ENCODE data around the gene IRF1. TPM values are rescaled to one million over a fixed set of nuclear protein-coding genes. Genes with fewer than 3 reads are reported as not detected.

The IRF1 gene
- total RNA-seq, 1 experiment from 2014 or later: 30.1 TPM

DNA sequence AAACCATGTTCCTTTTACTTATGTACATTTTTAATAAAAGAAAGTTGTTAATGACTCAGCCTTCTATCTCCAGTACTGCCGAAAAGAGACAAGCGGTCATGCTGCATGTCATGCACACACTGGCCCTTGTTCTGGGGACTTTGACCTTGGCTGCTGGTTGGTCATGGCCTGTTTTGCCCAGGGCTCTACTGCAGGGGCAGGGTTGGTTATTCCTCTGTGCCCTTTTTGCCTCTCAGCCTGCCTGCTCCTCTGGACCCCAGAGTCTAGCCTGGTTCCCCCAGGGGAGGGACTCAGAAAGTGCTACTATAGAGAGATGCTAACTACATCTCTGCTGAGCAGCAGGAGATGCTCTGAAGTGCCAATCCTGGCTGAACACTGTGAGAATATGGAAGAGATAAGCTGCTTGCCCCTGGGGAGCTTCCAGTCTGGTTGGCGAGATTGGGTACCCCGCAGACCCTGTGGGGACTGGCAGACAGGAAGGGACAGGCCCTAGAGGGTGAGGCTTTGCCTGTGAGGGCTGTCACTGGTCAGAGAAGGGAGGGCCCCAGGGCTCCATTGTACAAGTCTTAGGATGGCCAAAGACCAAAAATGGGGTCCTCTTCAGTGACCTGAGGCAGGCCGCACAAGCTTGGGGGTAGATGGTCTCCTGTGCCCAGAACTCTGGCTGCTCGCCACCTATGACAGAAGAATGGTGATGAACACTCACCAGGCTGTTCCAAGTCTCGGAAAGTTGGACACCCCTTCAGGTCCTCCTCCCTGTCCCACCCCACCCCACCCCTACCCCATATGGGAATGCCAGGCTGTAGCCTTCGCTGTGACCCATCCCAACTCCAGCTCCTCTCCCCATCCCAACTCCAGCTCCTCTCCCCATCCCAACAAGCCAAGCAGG, 14.3 kb downstream of the IRF1 start (continued):
- TF ChIP-seq, protein P1, sequence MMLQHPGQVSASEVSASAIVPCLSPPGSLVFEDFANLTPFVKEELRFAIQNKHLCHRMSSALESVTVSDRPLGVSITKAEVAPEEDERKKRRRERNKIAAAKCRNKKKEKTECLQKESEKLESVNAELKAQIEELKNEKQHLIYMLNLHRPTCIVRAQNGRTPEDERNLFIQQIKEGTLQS (IDR thresholded peaks at IDR 0.05): no peak
- TF ChIP-seq ZNF274 (IDR thresholded peaks at IDR 0.05; ENCODE audit: low read depth, low read length): no peak
- no peak for TF ChIP-seq ELF1 (IDR thresholded peaks at IDR 0.05; ENCODE audit: borderline replicate concordance, low read depth)
- TF ChIP-seq SP1 (IDR thresholded peaks at IDR 0.05; ENCODE audit: low read depth): no peak
- TF ChIP-seq SIN3A (IDR thresholded peaks at IDR 0.05; ENCODE audit: low read depth): no peak

DNA sequence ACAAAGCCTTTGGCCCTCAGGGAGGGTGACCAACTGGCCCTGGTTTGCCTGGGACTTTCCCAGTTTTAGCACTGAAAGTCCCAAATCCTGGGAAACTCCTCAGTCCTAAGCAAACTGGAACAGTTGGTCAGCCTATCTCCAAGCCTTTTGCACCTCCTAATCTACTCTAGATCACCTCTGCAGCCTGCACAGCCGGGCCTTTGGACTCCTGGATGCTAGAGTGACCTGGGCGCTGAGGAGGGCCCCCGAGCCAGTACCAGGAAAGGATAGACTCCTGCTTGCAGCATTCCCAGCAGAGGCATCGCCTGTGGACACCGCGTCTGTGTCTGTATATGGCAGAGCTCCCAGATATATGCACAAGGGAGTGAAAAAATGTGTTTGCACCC, 15.1 kb downstream of the IRF1 start:
- Histone ChIP-seq H3K27me3 (ENCODE audit: insufficient read depth, low read length) (no peaks in the 10 kb centered on the region), H3K36me3 (ENCODE audit: control insufficient read depth in 1 of 2, insufficient read depth in 2 of 2, low read length in 2 of 2) (no peaks in the 10 kb centered on the region), H4K20me1 (ENCODE audit: insufficient read depth) (no peaks in the 10 kb centered on the region), H3K9me2 (ENCODE audit: insufficient read depth) (no peaks in the 10 kb centered on the region), H3K4me3 (replicated peaks in 1 of 2; ENCODE audit: low read depth in 1 of 2, low read length in 2 of 2) (no peak overlapping the region), H3K9me3 (ENCODE audit: control insufficient read depth in 1 of 2, insufficient read depth in 1 of 2, low read depth in 1 of 2, low read length in 2 of 2) (no peaks in the 10 kb centered on the region), H2AFZ (ENCODE audit: low read depth, low read length, poor library complexity, severe bottlenecking) (no peak overlapping the region), H3K9ac (ENCODE audit: low read length) (no peak overlapping the region), H3K79me2 (ENCODE audit: insufficient read depth, low read length) (no peaks in the 10 kb centered on the region), H3K4me2 (ENCODE audit: low read length) (no peak overlapping the region), H3K27ac (ENCODE audit: low read depth, low read length) (no peak overlapping the region), H3K4me1 (ENCODE audit: control insufficient read depth in 1 of 2, insufficient read depth in 2 of 2, low read length in 2 of 2) (no peaks in the 10 kb centered on the region; a peak in 1 of 4 replicates)
- DNase-seq (ENCODE audit: low read depth, low spot score) (no peak), ATAC-seq (no peak)
- TF ChIP-seq, protein P2, sequence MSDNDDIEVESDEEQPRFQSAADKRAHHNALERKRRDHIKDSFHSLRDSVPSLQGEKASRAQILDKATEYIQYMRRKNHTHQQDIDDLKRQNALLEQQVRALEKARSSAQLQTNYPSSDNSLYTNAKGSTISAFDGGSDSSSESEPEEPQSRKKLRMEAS (IDR thresholded peaks at IDR 0.05): no peak
- TF ChIP-seq RAD21 (IDR thresholded peaks at IDR 0.05; ENCODE audit: low read depth) (no peak), EZH2phosphoT487 (IDR thresholded peaks at IDR 0.05; ENCODE audit: borderline replicate concordance) (no peak), YY1 (IDR thresholded peaks at IDR 0.05; ENCODE audit: extremely low read depth, insufficient replicate concordance, low read depth, low read length) (no peak)
- RAD21 ChIA-PET (ENCODE audit: low non-redundant PET in 1 of 2, low total read pairs in 2 of 2, uncharacterized antibody in 2 of 2, unreplicated experiment in 2 of 2): no interaction called here
- intact Hi-C loops (cut with micrococcal nuclease): no loop called here
- CTCF ChIA-PET: no interaction called here
- no TSS peak for BruUV-seq (replicated peaks)
- POLR2A ChIA-PET: no interaction called here

Data from HCT116 (cell line).